ENCODE measurements around the gene WSCD1.

The WSCD1 gene

GRCh38 chr17:6079960-6080359 is 9.8 kb downstream of the WSCD1 start:
- no peaks in the 10 kb centered on the region for H3K79me2 ChIP-seq (ENCODE audit: insufficient read depth, low read length)
- H3K4me2 ChIP-seq (ENCODE audit: insufficient read depth, low read length) = no peak overlapping the region
- H3K27ac ChIP-seq (ENCODE audit: low read length) = no peak overlapping the region

GRCh38 chr17:6080711-6081430 is 10.7 kb downstream of the WSCD1 start:
- no peak for ATAC-seq (ENCODE audit: insufficient read depth, low read depth)
- no peak for DNase-seq
- no peak overlapping the region for H2AFZ ChIP-seq (ENCODE audit: low read depth, low read length)

More at GRCh38 chr17:6079960-6080359, 9.8 kb downstream of the WSCD1 start:
- Histone ChIP-seq H3K9me3 (ENCODE audit: insufficient read depth, low read length, severe bottlenecking) (no peaks in the 10 kb centered on the region), H3K4me3 (ENCODE audit: low read depth in 1 of 2, low read length in 2 of 2) (no peak overlapping the region), H4K20me1 (ENCODE audit: insufficient read depth, low read length) (peaks cover 9% of the 10 kb centered on the region; the same call in 1 of the 2 replicates), H3K36me3 (ENCODE audit: insufficient read depth, low read length) (no peaks in the 10 kb centered on the region), H3K9ac (ENCODE audit: low read depth, low read length) (no peak overlapping the region), H3K4me1 (ENCODE audit: insufficient read depth, low read length) (no peaks in the 10 kb centered on the region), H3K27me3 (ENCODE audit: insufficient read depth, low read length, poor library complexity) (peaks cover 13% of the 10 kb centered on the region), H2AFZ (ENCODE audit: low read depth, low read length) (no peak overlapping the region)
- no peak for TF ChIP-seq CTCF (IDR thresholded peaks at IDR 0.05; ENCODE audit: borderline replicate concordance, extremely low read depth, low read length, poor library complexity, severe bottlenecking)
- no peak for TF ChIP-seq EZH2 (IDR thresholded peaks at IDR 0.05; ENCODE audit: borderline replicate concordance, low read depth, low read length, severe bottlenecking)
- no peak for DNase-seq
- no peak for ATAC-seq (ENCODE audit: insufficient read depth, low read depth)

GRCh38 chr17:6082335-6082734 is 12.2 kb downstream of the WSCD1 start:
- Histone ChIP-seq H3K4me3 (ENCODE audit: low read depth in 1 of 2, low read length in 2 of 2) (no peak overlapping the region), H2AFZ (ENCODE audit: low read depth, low read length) (no peak overlapping the region), H3K27me3 (ENCODE audit: insufficient read depth, low read length, poor library complexity) (peaks cover 12% of the 10 kb centered on the region), H3K9me3 (ENCODE audit: insufficient read depth, low read length, severe bottlenecking) (no peaks in the 10 kb centered on the region), H4K20me1 (ENCODE audit: insufficient read depth, low read length) (peaks cover 7% of the 10 kb centered on the region; the same call in 1 of the 2 replicates), H3K4me2 (ENCODE audit: insufficient read depth, low read length) (no peak overlapping the region), H3K9ac (ENCODE audit: low read depth, low read length) (no peak overlapping the region), H3K4me1 (ENCODE audit: insufficient read depth, low read length) (no peaks in the 10 kb centered on the region), H3K79me2 (ENCODE audit: insufficient read depth, low read length) (no peaks in the 10 kb centered on the region), H3K36me3 (ENCODE audit: insufficient read depth, low read length) (no peaks in the 10 kb centered on the region), H3K27ac (ENCODE audit: low read length) (no peak overlapping the region)
- DNase-seq (no peak), ATAC-seq (ENCODE audit: insufficient read depth, low read depth) (no peak)
- TF ChIP-seq EZH2 (IDR thresholded peaks at IDR 0.05; ENCODE audit: borderline replicate concordance, low read depth, low read length, severe bottlenecking) (no peak), CTCF (IDR thresholded peaks at IDR 0.05; ENCODE audit: borderline replicate concordance, extremely low read depth, low read length, poor library complexity, severe bottlenecking) (no peak)

More at GRCh38 chr17:6080711-6081430, 10.7 kb downstream of the WSCD1 start:
- H3K27ac ChIP-seq (ENCODE audit: low read length) = no peak overlapping the region
- no peaks in the 10 kb centered on the region for H3K79me2 ChIP-seq (ENCODE audit: insufficient read depth, low read length)
- H3K9me3 ChIP-seq (ENCODE audit: insufficient read depth, low read length, severe bottlenecking) = no peaks in the 10 kb centered on the region
- no peaks in the 10 kb centered on the region for H3K4me1 ChIP-seq (ENCODE audit: insufficient read depth, low read length)
- H3K4me3 ChIP-seq (ENCODE audit: low read depth in 1 of 2, low read length in 2 of 2) = no peak overlapping the region
- no peaks in the 10 kb centered on the region for H3K36me3 ChIP-seq (ENCODE audit: insufficient read depth, low read length)
- no peak for TF ChIP-seq EZH2 (IDR thresholded peaks at IDR 0.05; ENCODE audit: borderline replicate concordance, low read depth, low read length, severe bottlenecking)
- no peak for TF ChIP-seq CTCF (IDR thresholded peaks at IDR 0.05; ENCODE audit: borderline replicate concordance, extremely low read depth, low read length, poor library complexity, severe bottlenecking)
- H4K20me1 ChIP-seq (ENCODE audit: insufficient read depth, low read length) = peaks cover 9% of the 10 kb centered on the region; the same call in 1 of the 2 replicates
- no peak overlapping the region for H3K9ac ChIP-seq (ENCODE audit: low read depth, low read length)
- H3K27me3 ChIP-seq (ENCODE audit: insufficient read depth, low read length, poor library complexity) = peaks cover 13% of the 10 kb centered on the region
- no peak overlapping the region for H3K4me2 ChIP-seq (ENCODE audit: insufficient read depth, low read length)
